Endothelial cell of umbilical vein (primary cell): ENCODE results near the gene KIF6.

Experiments
- EZH2 ChIP-seq: IDR thresholded peaks from 2 replicates; pipeline ENCODE4 v1.6.1; 2012; ENCODE audit warnings: borderline replicate concordance, low read depth, mild to moderate bottlenecking, moderate library complexity, low read length, inconsistent platforms; ENCODE audit not compliant: severe bottlenecking
- FOS ChIP-seq: IDR thresholded peaks from 2 replicates; pipeline ENCODE4 v1.6.1; 2011; ENCODE audit warnings: mild to moderate bottlenecking, low read length, moderate library complexity, borderline replicate concordance; ENCODE audit not compliant: insufficient read depth

DNA sequence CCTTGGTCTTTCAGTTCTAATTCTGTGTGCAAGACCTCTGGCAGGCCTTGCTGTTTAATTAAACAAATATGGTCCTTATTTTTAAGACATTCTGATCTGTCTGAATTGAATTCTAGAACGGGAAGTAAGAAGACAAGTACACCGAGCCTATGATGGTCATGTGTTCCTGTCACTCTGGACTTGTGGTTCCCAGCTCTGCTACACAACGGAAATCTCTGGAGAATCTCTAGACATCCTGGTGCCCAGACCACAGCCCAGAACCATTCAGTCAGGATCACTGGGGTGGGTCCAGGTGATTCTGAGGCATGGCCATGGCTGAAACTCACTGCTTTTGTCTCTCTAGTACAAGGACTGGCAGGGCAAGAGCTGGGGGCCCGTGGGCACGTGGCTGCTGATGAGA, 386.8 kb downstream of the KIF6 start:
- TF ChIP-seq EZH2 (no peak), FOS (no peak)
